Measurements from ENCODE around the gene FUCA1. TPM values are rescaled to one million over a fixed set of nuclear protein-coding genes. Genes with fewer than 3 reads are reported as not detected.

The FUCA1 gene
- total and polyA plus RNA-seq, 12 donors = 17.9 to 109 (median 59.1) TPM

- no peak overlapping the region for H3K27ac ChIP-seq
- TF ChIP-seq POLR2A (IDR thresholded peaks at IDR 0.05) (no peak), CTCF (IDR thresholded peaks at IDR 0.05) (no peak)
- H3K4me3 ChIP-seq = no peak overlapping the region
- no peaks in the 10 kb centered on the region for H3K27me3 ChIP-seq
- intact Hi-C loops (cut with DNase I) = loop anchor here in 1 of 2 donors (10.0 kb wide), 2 partner anchors 100 to 140 kb away; partner anchors contain the start of gene PITHD1
- DNase-seq = no peak
- H3K9me3 ChIP-seq (replicated peaks in 1 of 3) = no peaks in the 10 kb centered on the region
- H3K4me1 ChIP-seq (replicated peaks in 1 of 2) = peaks cover 0 to 3% of the 10 kb centered on the region in 2 donors
- 85 to 88% (median 86%) methylated on average over 4 of the region's 4 CpGs for WGBS, 4 donors
- no peaks in the 10 kb centered on the region for H3K36me3 ChIP-seq (replicated peaks in 1 of 2)
Measured at GRCh38 chr1:23914921-23915320, 46.8 kb upstream of the FUCA1 start.

GRCh38 chr1:23913212-23913880 lies 45.3 kb upstream of the FUCA1 start, which contains the start of gene CNR2:
CNR2 (minus strand) TSS chr1:23913362; CDS start chr1:23875617, 37,745 bp downstream.
- H3K9me3 ChIP-seq (replicated peaks in 1 of 3) = no peaks in the 10 kb centered on the region
- H3K27me3 ChIP-seq = no peaks in the 10 kb centered on the region
- no peaks in the 10 kb centered on the region for H3K36me3 ChIP-seq (replicated peaks in 1 of 2)
- intact Hi-C loops (cut with DNase I) = loop anchor here in 1 of 2 donors (10.0 kb wide), 2 partner anchors 99 to 139 kb away; partner anchors contain the start of gene PITHD1
- no peaks in the 10 kb centered on the region for H3K4me1 ChIP-seq (replicated peaks in 1 of 2)
- 63 to 76% (median 68%) methylated on average over 7 of the region's 7 CpGs for WGBS, 4 donors
- H3K27ac ChIP-seq = no peak within 1 kb of the TSS
- DNase-seq = no peak
- H3K4me3 ChIP-seq = no peak within 1 kb of the TSS
- no peak for TF ChIP-seq POLR2A (IDR thresholded peaks at IDR 0.05)
- no peak for TF ChIP-seq CTCF (IDR thresholded peaks at IDR 0.05)

- Histone ChIP-seq H3K4me1 (replicated peaks in 1 of 2) (no peaks in the 10 kb centered on the region), H3K36me3 (replicated peaks in 1 of 2) (no peaks in the 10 kb centered on the region), H3K27ac (no peak overlapping the region), H3K27me3 (no peaks in the 10 kb centered on the region), H3K4me3 (no peak overlapping the region), H3K9me3 (replicated peaks in 1 of 3) (no peaks in the 10 kb centered on the region)
- no peak for DNase-seq
- 79 to 89% (median 84%) methylated on average over 8 of the region's 8 CpGs for WGBS, 4 donors
- intact Hi-C loops (cut with DNase I) = loop anchor here in 1 of 2 donors (10.0 kb wide), 2 partner anchors 97 to 137 kb away; partner anchors contain the start of gene PITHD1
- TF ChIP-seq CTCF (IDR thresholded peaks at IDR 0.05) (no peak), POLR2A (IDR thresholded peaks at IDR 0.05) (no peak)
Measured at GRCh38 chr1:23911921-23912320, 43.8 kb upstream of the FUCA1 start.

- no peaks in the 10 kb centered on the region for H3K36me3 ChIP-seq (replicated peaks in 1 of 2)
- H3K27me3 ChIP-seq = no peaks in the 10 kb centered on the region
- no peak overlapping the region for H3K4me3 ChIP-seq
- WGBS, 4 donors = 75 to 82% (median 77%) methylated on average over 9 to 11 of the region's 11 CpGs
- intact Hi-C loops (cut with DNase I) = loop anchor here in 1 of 2 donors (10.0 kb wide), 2 partner anchors 96 to 136 kb away; partner anchors contain the start of gene PITHD1
- no peaks in the 10 kb centered on the region for H3K4me1 ChIP-seq (replicated peaks in 1 of 2)
- no peak overlapping the region for H3K27ac ChIP-seq
- TF ChIP-seq CTCF (IDR thresholded peaks at IDR 0.05) (no peak), POLR2A (IDR thresholded peaks at IDR 0.05) (no peak)
- DNase-seq = no peak
- no peaks in the 10 kb centered on the region for H3K9me3 ChIP-seq (replicated peaks in 1 of 3)
Measured at GRCh38 chr1:23910553-23911246, 42.6 kb upstream of the FUCA1 start.
